GM12874 (cell line): ENCODE data around the gene SARNP.

Experiments
- CTCF ChIP-seq: IDR thresholded peaks from 2 replicates; pipeline ENCODE4 v1.5.1; 2011; ENCODE audit warnings: low read depth, mild to moderate bottlenecking, control low read depth, low read length, moderate library complexity; ENCODE audit not compliant: insufficient read depth

Gene SARNP

GRCh38 chr12:55724226-55724939 is 93.1 kb downstream of the SARNP start:
- TF ChIP-seq CTCF = peak; percentile 71

- no peak for TF ChIP-seq CTCF
Observed at GRCh38 chr12:55723516-55724225, 93.9 kb downstream of the SARNP start.

DNA sequence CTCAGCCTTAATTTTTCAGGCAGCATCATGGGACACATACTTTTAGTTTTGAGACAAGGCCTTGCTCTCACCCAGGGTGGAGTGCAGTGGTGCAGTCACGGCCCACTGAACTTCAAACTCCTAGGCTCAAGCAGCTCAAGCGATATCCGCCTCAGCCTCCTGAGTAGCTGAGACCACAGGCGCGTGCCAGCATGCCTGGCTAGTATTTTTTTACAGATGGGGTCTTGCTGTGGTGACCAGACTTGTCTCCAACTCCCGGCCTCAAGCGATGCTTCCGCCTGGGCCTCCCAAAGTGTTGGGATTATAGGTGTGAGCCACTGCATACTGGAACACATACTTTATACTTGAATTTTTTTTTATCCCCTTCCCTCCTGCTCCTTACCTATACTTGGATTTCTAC is 94.6 kb downstream of the SARNP start:
- no peak for TF ChIP-seq CTCF

DNA sequence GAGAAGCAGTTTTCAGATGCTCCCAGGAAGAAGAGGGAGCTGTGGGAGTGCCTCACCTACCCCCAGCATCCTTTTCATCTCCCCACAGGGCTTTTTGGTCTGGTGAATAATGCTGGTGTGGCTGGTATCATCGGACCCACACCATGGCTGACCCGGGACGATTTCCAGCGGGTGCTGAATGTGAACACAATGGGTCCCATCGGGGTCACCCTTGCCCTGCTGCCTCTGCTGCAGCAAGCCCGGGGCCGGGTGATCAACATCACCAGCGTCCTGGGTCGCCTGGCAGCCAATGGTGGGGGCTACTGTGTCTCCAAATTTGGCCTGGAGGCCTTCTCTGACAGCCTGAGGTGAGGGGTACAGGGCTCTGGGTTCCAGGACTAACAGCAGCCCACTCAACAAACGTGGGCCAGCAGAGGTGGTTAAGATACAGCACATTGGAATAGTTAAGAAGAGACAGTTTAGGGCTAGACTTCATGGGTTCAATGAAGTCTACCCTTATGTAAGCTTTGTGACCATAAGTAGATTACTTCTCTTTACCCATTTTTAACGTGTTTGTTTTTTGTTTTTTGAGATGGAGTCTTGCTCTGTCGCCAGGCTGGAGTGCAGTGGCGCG is 95.8 kb downstream of the SARNP start:
- no peak for TF ChIP-seq CTCF

- TF ChIP-seq CTCF = peak; percentile 43
Observed at GRCh38 chr12:55720894-55721444, 96.6 kb downstream of the SARNP start.

DNA sequence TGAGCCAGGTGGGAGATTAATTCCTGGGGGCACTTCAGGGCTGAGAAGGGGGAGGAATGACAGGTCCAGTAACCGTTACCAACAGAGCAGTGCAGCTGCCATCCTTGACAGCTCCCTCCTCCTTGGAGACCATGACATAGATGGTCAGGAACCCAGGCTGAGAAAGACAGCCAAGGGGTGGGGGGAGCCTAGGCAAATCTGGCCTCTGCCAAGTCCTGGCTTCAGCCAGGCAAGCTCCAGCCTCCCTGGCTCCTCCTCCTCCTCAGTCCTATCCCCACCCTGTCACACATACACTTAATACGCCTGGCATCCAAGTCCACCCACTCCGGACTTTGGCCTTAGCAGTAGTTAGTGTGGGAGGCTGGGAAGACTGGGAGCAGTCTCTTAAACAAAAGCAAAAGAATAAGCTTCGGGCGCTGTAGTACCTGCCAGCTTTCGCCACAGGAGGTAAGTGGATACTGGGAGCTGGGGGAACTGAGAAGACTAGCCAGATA is 97.4 kb downstream of the SARNP start, which contains the start of gene RDH5:
TSS of gene RDH5 (plus strand) at position 323 of the 494 bp plus-strand sequence. CDS start 792 bp downstream, outside the sequence.
- TF ChIP-seq CTCF = no peak

GRCh38 chr12:55719371-55719770 is 98.2 kb downstream of the SARNP start:
- no peak for TF ChIP-seq CTCF
